ENCODE measurements around the gene SSX7. TPM values are rescaled to one million over a fixed set of nuclear protein-coding genes. Genes with fewer than 3 reads are reported as not detected.

The SSX7 gene
- total RNA-seq, 4 donors from 2014 or later = not detected

- WGBS, 2 donors = 79 to 90% methylated on average over 5 to 7 of the region's 7 CpGs
- TF ChIP-seq EP300 (IDR thresholded peaks at IDR 0.05) = no peak
- no peak for TF ChIP-seq CTCF (IDR thresholded peaks at IDR 0.05)
- no peak for TF ChIP-seq POLR2A (IDR thresholded peaks at IDR 0.05)
- H3K4me3 ChIP-seq = no peak overlapping the region
- peaks cover 0 to 5% of the 10 kb centered on the region in 2 donors for H3K27me3 ChIP-seq
- DNase-seq (ENCODE audit: low spot score in 2 of 2) = no peak
- H3K27ac ChIP-seq = no peak overlapping the region
- no peaks in the 10 kb centered on the region for H3K9me3 ChIP-seq
- H3K4me1 ChIP-seq = no peaks in the 10 kb centered on the region
- no peaks in the 10 kb centered on the region for H3K36me3 ChIP-seq
These were observed 55.8 kb downstream of the SSX7 start for GRCh38 chrX:52598886-52599285.

- no peak overlapping the region for H3K27ac ChIP-seq
- peaks cover 0 to 10% of the 10 kb centered on the region in 2 donors for H3K27me3 ChIP-seq
- no peak overlapping the region for H3K4me3 ChIP-seq
- no peaks in the 10 kb centered on the region for H3K36me3 ChIP-seq
- WGBS, 2 donors = 88 to 97% methylated on average over 6 of the region's 6 CpGs
- H3K4me1 ChIP-seq = no peaks in the 10 kb centered on the region
- no peak for TF ChIP-seq EP300 (IDR thresholded peaks at IDR 0.05)
- no peak for TF ChIP-seq POLR2A (IDR thresholded peaks at IDR 0.05)
- TF ChIP-seq CTCF (IDR thresholded peaks at IDR 0.05) = no peak
- no peak for DNase-seq (ENCODE audit: low spot score in 2 of 2)
- no peaks in the 10 kb centered on the region for H3K9me3 ChIP-seq
These were observed 60.0 kb downstream of the SSX7 start for GRCh38 chrX:52594658-52595057.

Small RNAs within 50 kb of the gene (small RNA-seq; reads per million reads assigned to genes)
- gene AL450023.3 = not detected
- not detected for gene RNA5SP504

Other genes starting within 250 kb of the SSX7 start
- gene XAGE1A, start 159.1 kb downstream of the SSX7 start, total RNA-seq = not detected
- not detected for gene XAGE1B, start 137.8 kb downstream of the SSX7 start, total RNA-seq
- gene SSX2, start 52.3 kb upstream of the SSX7 start, total RNA-seq = not detected
- not detected for gene SSX2B, start 96.4 kb upstream of the SSX7 start, total RNA-seq
- gene SPANXN5, start 142.5 kb upstream of the SSX7 start, total RNA-seq = not detected
- not detected for gene XAGE5, start 156.4 kb upstream of the SSX7 start, total RNA-seq
- not detected for gene XAGE3, start 213.2 kb upstream of the SSX7 start, total RNA-seq
- gene FAM156B, start 242.4 kb upstream of the SSX7 start, total RNA-seq = 10 to 100 TPM; 50.7 to 80.8 (median 61.2) TPM

Data from tibial nerve (tissue), 4 donors.